Tibial nerve (tissue), 4 donors: Measurements from ENCODE around the gene ARID4A.

Experiments used
- EP300 ChIP-seq, 2 donors: sonication (generic); formaldehyde crosslinking; IDR thresholded peaks; one replicate each; pipeline ENCODE4 v1.6.1; 2017; ENCODE audit warnings: antibody characterized with exemption in 2 of 2, mild to moderate bottlenecking in 1 of 2
- POLR2A ChIP-seq, 2 donors: fragments of 450-650 bp; IDR thresholded peaks; one replicate each; pipeline ENCODE4 v1.6.1; 2017; ENCODE audit warnings: antibody characterized with exemption in 2 of 2, mild to moderate bottlenecking in 2 of 2, moderate library complexity in 2 of 2
- TF ChIP-seq, protein P1 (sequence below), 5 experiments: fragments of 200-600 bp in 3 of 5; fragments of 450-650 bp in 2 of 5; sonication (generic) in 3 of 5; IDR thresholded peaks; one replicate each; pipeline ENCODE4 v1.5.1; 2016 to 2019; ENCODE audit warnings: antibody characterized with exemption in 5 of 5, mild to moderate bottlenecking in 3 of 5, moderate library complexity in 2 of 5

GRCh38 chr14:58272588-58273372 lies 25.6 kb upstream of the ARID4A start:
- TF ChIP-seq, protein P1, sequence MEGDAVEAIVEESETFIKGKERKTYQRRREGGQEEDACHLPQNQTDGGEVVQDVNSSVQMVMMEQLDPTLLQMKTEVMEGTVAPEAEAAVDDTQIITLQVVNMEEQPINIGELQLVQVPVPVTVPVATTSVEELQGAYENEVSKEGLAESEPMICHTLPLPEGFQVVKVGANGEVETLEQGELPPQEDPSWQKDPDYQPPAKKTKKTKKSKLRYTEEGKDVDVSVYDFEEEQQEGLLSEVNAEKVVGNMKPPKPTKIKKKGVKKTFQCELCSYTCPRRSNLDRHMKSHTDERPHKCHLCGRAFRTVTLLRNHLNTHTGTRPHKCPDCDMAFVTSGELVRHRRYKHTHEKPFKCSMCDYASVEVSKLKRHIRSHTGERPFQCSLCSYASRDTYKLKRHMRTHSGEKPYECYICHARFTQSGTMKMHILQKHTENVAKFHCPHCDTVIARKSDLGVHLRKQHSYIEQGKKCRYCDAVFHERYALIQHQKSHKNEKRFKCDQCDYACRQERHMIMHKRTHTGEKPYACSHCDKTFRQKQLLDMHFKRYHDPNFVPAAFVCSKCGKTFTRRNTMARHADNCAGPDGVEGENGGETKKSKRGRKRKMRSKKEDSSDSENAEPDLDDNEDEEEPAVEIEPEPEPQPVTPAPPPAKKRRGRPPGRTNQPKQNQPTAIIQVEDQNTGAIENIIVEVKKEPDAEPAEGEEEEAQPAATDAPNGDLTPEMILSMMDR (IDR thresholded peaks at IDR 0.05), result peak in 1 of 5 experiments; percentile 6
- TF ChIP-seq POLR2A (IDR thresholded peaks at IDR 0.05) (no peak), EP300 (IDR thresholded peaks at IDR 0.05) (no peak)
